ENCODE results near the gene SF3B2.
"Not testable (repeated sequence)": the region's sequence is repeated elsewhere in the genome, so short reads cannot be mapped to it uniquely, and the experiment has no call there.

SF3B2 gene

DNA sequence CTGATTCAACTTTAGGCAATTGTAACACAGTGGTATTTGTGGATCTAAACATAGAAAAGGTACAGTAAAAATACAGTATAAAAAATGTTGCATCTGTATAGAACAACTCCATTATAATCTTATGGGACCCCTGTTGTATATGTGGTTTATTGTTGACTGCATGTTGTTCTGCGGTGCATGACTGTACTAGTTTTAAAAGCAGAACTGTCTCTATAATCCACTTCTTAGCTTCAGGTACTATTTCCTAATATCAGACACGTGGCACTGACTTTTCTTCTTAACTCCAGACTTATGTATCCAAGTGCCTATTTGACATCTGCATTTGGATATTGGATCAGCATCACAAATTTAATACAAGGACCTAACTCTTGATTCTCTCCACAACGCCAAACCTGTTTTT lies 59.0 kb downstream of the SF3B2 start:
- DNase-seq (ENCODE audit: low read depth): no peak
- TF ChIP-seq, protein P1, sequence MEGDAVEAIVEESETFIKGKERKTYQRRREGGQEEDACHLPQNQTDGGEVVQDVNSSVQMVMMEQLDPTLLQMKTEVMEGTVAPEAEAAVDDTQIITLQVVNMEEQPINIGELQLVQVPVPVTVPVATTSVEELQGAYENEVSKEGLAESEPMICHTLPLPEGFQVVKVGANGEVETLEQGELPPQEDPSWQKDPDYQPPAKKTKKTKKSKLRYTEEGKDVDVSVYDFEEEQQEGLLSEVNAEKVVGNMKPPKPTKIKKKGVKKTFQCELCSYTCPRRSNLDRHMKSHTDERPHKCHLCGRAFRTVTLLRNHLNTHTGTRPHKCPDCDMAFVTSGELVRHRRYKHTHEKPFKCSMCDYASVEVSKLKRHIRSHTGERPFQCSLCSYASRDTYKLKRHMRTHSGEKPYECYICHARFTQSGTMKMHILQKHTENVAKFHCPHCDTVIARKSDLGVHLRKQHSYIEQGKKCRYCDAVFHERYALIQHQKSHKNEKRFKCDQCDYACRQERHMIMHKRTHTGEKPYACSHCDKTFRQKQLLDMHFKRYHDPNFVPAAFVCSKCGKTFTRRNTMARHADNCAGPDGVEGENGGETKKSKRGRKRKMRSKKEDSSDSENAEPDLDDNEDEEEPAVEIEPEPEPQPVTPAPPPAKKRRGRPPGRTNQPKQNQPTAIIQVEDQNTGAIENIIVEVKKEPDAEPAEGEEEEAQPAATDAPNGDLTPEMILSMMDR (IDR thresholded peaks at IDR 0.05; ENCODE audit: insufficient read depth, low read depth, low read length, missing control alignments): no peak
- no peak overlapping the region for H3K4me3 ChIP-seq (ENCODE audit: low read depth, low read length)

DNA sequence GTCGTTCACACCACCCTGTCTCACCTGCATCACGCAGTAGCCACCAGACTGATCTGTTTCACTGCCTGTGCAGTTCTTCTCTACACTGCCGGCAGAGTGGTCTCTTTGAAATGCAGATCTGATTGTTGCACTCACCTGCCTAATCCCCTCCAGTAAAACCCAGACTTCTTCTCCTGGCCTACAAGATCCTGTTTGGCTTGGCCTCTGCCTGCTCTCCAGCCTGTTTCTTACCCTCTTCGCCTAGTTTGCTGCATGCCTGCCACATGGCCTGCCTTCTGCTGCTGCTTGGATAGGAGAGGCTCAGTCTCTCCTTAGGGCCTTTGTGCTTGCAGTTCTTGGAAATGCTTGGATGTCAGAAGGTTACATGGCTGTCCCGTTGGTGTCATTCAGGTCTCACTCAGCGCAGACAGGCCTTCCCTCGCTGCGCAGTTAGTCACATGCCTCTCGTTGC lies 59.9 kb downstream of the SF3B2 start:
- no peak overlapping the region for H3K4me3 ChIP-seq (ENCODE audit: low read depth, low read length)
- TF ChIP-seq, protein P1 (IDR thresholded peaks at IDR 0.05; ENCODE audit: insufficient read depth, low read depth, low read length, missing control alignments): no peak
- DNase-seq (ENCODE audit: low read depth): peak; percentile 24

DNA sequence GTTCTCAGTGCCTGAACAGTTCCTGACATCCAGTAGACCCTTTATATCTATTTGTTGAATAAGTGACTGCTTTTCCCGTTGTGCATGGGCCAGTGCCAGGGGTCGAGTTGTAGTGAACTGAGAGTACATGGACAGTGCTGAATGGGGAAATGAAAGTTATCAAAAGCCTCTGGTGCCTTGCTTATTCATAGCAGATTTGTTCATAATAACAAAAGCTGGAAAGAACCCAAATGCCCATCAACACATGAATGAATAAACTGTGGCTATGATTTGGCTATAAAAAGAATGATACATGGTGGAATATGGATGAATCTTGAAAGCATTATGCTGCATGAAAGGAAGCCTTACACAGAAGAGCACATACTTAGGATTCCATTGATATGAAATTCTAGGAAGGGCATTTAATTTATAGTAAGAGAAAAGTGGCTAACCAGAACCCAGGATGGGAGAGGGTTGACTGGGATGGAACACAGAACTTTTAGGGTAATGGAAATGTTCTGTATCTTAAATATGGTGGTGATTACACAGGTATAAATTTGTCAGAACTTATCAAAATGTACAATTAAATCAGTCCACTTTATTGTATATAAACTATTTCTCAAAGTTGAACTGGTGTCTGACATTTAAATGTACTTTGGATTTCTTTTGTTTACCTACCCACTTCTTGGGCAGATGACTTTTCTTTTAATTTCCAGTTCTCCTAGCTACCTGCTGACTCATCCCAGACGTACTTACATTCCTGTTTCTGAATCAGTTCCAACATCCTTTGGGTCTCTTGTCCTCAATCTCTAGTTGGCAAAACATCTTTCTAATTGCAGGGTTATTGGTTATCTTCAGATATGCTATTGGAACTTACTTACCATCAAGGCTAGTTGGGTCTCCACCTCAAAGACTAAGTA lies 60.7 kb downstream of the SF3B2 start:
- DNase-seq (ENCODE audit: low read depth): peak; percentile 78
- TF ChIP-seq, protein P1 (IDR thresholded peaks at IDR 0.05; ENCODE audit: insufficient read depth, low read depth, low read length, missing control alignments): no peak
- peak overlapping the region; percentile 49; the same call in 1 of the 2 replicates for H3K4me3 ChIP-seq (ENCODE audit: low read depth, low read length)

DNA sequence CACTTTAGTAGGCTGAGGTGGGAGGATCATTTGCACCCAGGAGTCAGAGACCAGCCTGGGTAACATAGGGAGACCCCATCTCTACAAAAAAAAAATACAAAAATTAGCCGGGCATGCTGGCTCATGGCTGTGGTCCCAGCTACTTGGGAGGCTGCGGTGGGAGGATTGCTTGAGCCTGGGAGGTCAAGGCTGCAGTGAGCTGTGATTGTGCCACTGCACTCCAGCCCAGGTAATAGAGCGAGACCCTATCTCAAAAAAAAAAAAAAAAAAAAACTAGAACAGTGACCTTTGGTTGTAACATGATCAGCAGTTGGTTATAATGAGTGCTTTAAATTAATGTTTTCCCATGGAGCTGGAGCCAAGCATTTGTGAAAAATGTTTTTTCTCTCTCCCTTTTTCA lies 62.8 kb downstream of the SF3B2 start:
- H3K4me3 ChIP-seq (ENCODE audit: low read depth, low read length): peak overlapping the region; percentile 49
- DNase-seq (ENCODE audit: low read depth): not testable (repeated sequence)

DNA sequence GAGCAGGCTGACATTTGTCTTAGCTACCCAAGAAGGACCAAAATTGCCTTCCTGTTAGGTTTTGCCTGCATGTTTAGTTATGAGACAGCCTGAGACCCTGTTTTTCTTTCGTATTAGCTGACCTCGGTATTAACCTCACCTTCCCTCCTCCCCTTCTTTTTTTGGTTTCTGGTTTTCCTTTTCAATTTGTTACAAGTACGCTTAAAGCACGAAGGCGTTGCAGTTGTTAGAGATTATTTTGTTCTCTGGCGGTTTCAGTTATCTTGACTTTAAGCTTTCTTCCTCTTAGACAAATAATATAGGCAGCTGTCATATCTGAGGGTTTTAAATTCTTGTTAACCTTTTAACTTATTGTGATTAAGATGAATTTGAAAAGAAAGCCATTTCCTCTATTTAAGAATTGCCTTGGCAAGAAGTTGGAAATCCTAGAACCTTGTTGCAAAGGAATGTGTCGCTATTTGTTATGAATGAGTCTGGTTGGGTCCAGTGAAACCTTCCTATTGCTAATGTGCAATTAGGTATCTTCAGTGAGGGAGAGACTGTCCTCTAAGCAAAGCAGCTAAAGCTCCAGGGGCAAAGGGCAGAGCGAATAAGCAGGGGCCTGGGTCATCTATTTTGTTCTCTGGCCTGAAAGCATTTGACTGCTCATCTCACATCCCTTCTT lies 63.6 kb downstream of the SF3B2 start:
- peak overlapping the region; percentile 34 for H3K4me3 ChIP-seq (ENCODE audit: low read depth, low read length)
- TF ChIP-seq, protein P1 (IDR thresholded peaks at IDR 0.05; ENCODE audit: insufficient read depth, low read depth, low read length, missing control alignments): no peak

DNA sequence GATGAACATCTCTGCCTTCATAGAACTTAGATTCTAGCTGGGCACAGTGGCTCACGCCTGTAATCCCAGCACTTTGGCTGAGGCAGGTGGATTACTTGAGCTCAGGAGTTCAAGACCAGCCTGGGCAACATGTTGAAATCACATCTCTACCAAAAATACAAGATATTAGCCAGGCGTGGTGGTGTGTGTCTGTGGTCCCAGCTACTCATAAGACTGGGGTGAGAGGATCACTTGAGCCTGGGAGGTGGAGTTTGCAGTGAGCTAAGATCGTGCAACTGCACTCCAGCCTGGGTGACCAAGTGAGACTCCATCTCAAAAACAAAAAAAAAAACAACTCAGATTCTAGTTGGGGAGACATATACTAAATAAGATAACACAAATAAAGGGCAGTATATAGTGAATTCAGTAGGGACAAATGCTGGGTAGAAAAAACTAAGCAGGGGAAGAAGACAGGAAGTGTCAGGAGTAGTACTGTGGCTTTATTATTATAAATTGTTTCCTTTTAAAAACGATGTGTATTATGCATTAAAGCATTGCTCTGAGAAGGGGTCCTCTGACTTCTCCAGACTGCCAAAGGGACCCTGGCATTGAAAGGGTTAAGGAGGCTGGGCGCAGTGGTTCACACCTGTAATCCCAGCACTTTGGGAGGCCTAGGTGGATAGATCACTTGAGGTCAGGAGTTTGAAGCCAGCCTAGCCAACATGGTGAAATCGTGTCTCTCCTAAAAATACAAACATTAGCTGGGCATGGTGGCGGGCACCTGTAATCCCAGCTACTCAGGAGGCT lies 64.6 kb downstream of the SF3B2 start:
- H3K4me3 ChIP-seq (ENCODE audit: low read depth, low read length): peak overlapping the region; percentile 34
- peak; percentile 40 for DNase-seq (ENCODE audit: low read depth)
- TF ChIP-seq, protein P1 (IDR thresholded peaks at IDR 0.05; ENCODE audit: insufficient read depth, low read depth, low read length, missing control alignments): no peak

More for the DNA sequence above, 63.6 kb downstream of the SF3B2 start:
- DNase-seq (ENCODE audit: low read depth): peak; percentile 93

DNA sequence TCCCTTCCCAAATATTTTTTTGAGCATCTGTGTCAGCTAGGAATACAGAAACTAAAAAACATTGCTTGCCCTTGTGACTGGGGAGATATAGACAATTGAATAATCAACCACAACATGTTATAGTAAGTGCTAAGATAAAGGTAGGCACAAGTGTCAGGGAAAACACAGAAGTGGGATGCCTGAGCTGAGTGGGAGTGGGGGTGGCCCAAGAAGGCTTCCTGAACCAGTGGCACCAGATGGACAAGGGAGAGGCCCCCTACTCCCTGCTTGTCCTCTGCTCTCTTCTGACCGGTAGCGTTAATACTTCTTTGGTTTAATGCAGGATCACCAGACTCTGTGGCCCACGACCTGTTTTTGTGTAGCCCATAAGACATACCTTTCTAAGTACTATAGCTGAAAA lies 66.7 kb downstream of the SF3B2 start:
- no peak for DNase-seq (ENCODE audit: low read depth)
- TF ChIP-seq, protein P1 (IDR thresholded peaks at IDR 0.05; ENCODE audit: insufficient read depth, low read depth, low read length, missing control alignments): no peak
- no peak overlapping the region for H3K4me3 ChIP-seq (ENCODE audit: low read depth, low read length)
